WTC11 (cell line): ENCODE data around the gene RPL9. TPM values are rescaled to one million over a fixed set of nuclear protein-coding genes. Genes with fewer than 3 reads are reported as not detected.

ENCODE experiments used
- ATAC-seq: fragments of 200-7000 bp; cut with Tn5 transposase; 2 replicates; pipeline ENCODE4 v1.10.0; 2021; ENCODE audit warnings: mild to moderate bottlenecking, moderate library complexity
- Bru-seq: library from RNA; stranded (reverse); fragments of 400-500 nt; gene quantifications from one replicate; lab custom pipeline; 2021; lab: Mats Ljungman, UMichigan
- CTCF ChIA-PET: fragments of 300-600 bp; sonication (Branson Sonifier 250); formaldehyde crosslinking; loops from one replicate; lab custom pipeline; 2021; ENCODE audit warnings: antibody characterized with exemption; lab: Charles Lee
- POLR2A ChIA-PET: fragments of 350-600 bp; sonication (Branson Sonifier 250); formaldehyde crosslinking; loops from one replicate; lab custom pipeline; 2021; ENCODE audit warnings: antibody characterized with exemption; lab: Charles Lee
- DNase-seq: peaks from one replicate; pipeline ENCODE4 v3.0.0; 2021; ENCODE audit warnings: low spot score
- H3K27ac Mint-ChIP-seq: 2 replicates; pipeline ENCODE4 v1.8.0; 2021; ENCODE audit warnings: mixed read lengths
- H3K27me3 Mint-ChIP-seq: 2 replicates; pipeline ENCODE4 v1.8.0; 2021; ENCODE audit warnings: low read depth, mild to moderate bottlenecking, moderate library complexity, mixed read lengths
- H3K36me3 Mint-ChIP-seq: 2 replicates; pipeline ENCODE4 v1.8.0; 2021; ENCODE audit warnings: mixed read lengths
- H3K4me1 Mint-ChIP-seq: 2 replicates; pipeline ENCODE4 v1.8.0; 2022; ENCODE audit warnings: mixed read lengths
- H3K4me3 Mint-ChIP-seq: 2 replicates; pipeline ENCODE4 v1.8.0; 2021; ENCODE audit warnings: mild to moderate bottlenecking, moderate library complexity, mixed read lengths
- H3K9me3 Mint-ChIP-seq: 2 replicates; pipeline ENCODE4 v1.8.0; 2021; ENCODE audit warnings: mixed read lengths
- HMGA2 ChIP-seq: fragments of 250-450 bp; sonication (Bioruptor Pico); IDR thresholded peaks from 2 replicates; pipeline ENCODE4 v1.4.0; 2021; ENCODE audit warnings: mild to moderate bottlenecking, moderate library complexity
- MXD4 ChIP-seq: fragments of 250-450 bp; sonication (Bioruptor Pico); IDR thresholded peaks from 2 replicates; pipeline ENCODE4 v1.8.0; 2021; ENCODE audit warnings: mild to moderate bottlenecking, moderate library complexity, borderline replicate concordance
- NFATC4 ChIP-seq: fragments of 250-450 bp; sonication (Bioruptor Pico); IDR thresholded peaks from 2 replicates; pipeline ENCODE4 v1.9.0; 2021; ENCODE audit warnings: mild to moderate bottlenecking
- NFE2L1 ChIP-seq: sonication (generic); formaldehyde crosslinking; IDR thresholded peaks from 2 replicates; pipeline ENCODE4 v1.8.1; 2023; ENCODE audit warnings: missing genetic modification reagents
- NR1H2 ChIP-seq: sonication (generic); formaldehyde crosslinking; IDR thresholded peaks from 2 replicates; pipeline ENCODE4 v1.9.0; 2021; ENCODE audit warnings: mild to moderate bottlenecking, moderate library complexity, missing genetic modification reagents
- NR3C1 ChIP-seq: sonication (generic); formaldehyde crosslinking; conservative IDR thresholded peaks from 2 replicates; pipeline ENCODE4 v1.8.1; 2023; ENCODE audit warnings: low read depth, mild to moderate bottlenecking, missing genetic modification reagents
- ZNF219 ChIP-seq: sonication (generic); formaldehyde crosslinking; IDR thresholded peaks from 2 replicates; pipeline ENCODE4 v1.8.0; 2023; ENCODE audit warnings: missing genetic modification reagents, mild to moderate bottlenecking, borderline replicate concordance
- ZNF263 ChIP-seq: sonication (generic); formaldehyde crosslinking; IDR thresholded peaks from 2 replicates; pipeline ENCODE4 v1.8.1; 2022; ENCODE audit warnings: low read depth, mild to moderate bottlenecking, moderate library complexity, missing genetic modification reagents
- ZNF317 ChIP-seq: sonication (generic); formaldehyde crosslinking; IDR thresholded peaks from 2 replicates; pipeline ENCODE4 v1.8.1; 2023; ENCODE audit warnings: low read depth, mild to moderate bottlenecking, moderate library complexity, missing genetic modification reagents, borderline replicate concordance
- long read RNA-seq, 3 experiments: library from RNA in 1 of 3; library from capped mRNA in 1 of 3; library from polyadenylated mRNA in 1 of 3; unstranded in 2 of 3; stranded (forward) in 1 of 3; transcript quantifications; one replicate each; pipeline ENCODE4 v2.0.0, GENCODE V29; 2021
- total RNA-seq: library from RNA; stranded (reverse); gene quantifications from 3 replicates; pipeline ENCODE4 v1.2.3, GENCODE V29; 2021
- TF ChIP-seq, protein P1 (sequence below): sonication (generic); formaldehyde crosslinking; IDR thresholded peaks from 2 replicates; pipeline ENCODE4 v1.8.0; 2022; ENCODE audit warnings: mild to moderate bottlenecking, missing genetic modification reagents
- TF ChIP-seq, protein P2 (sequence below): fragments of 250-450 bp; sonication (Bioruptor Pico); IDR thresholded peaks from 2 replicates; pipeline ENCODE4 v1.8.0; 2021; ENCODE audit warnings: mild to moderate bottlenecking
- TF ChIP-seq, protein P3 (sequence below): sonication (generic); formaldehyde crosslinking; IDR thresholded peaks from 2 replicates; pipeline ENCODE4 v1.8.0; 2023; ENCODE audit warnings: missing genetic modification reagents
- TF ChIP-seq, protein P4 (sequence below): sonication (generic); formaldehyde crosslinking; IDR thresholded peaks from 2 replicates; pipeline ENCODE4 v1.8.0; 2022; ENCODE audit warnings: mild to moderate bottlenecking, missing genetic modification reagents
- TF ChIP-seq, protein P5 (sequence below): fragments of 250-450 bp; sonication (Bioruptor Pico); IDR thresholded peaks from 2 replicates; pipeline ENCODE4 v1.9.0; 2021; ENCODE audit warnings: mild to moderate bottlenecking, borderline replicate concordance
- TF ChIP-seq, protein P6 (sequence below): sonication (generic); formaldehyde crosslinking; IDR thresholded peaks from 2 replicates; pipeline ENCODE4 v1.8.1; 2022; ENCODE audit warnings: low read depth, mild to moderate bottlenecking, moderate library complexity, missing genetic modification reagents, borderline replicate concordance
- TF ChIP-seq, protein P7 (sequence below): fragments of 200-600 bp; IDR thresholded peaks from 2 replicates; pipeline ENCODE4 v1.8.0; 2022; ENCODE audit warnings: antibody characterized with exemption
- TF ChIP-seq, protein P8 (sequence below): sonication (generic); formaldehyde crosslinking; IDR thresholded peaks from 2 replicates; pipeline ENCODE4 v1.8.1; 2022; ENCODE audit warnings: mild to moderate bottlenecking, moderate library complexity, missing genetic modification reagents

The RPL9 gene
- total RNA-seq: 1,191 to 1,343 TPM (median 1,328 TPM) in 3 replicates
- Bru-seq, nascent RNA: percentile 100 among the genes with signal in this experiment
- long read RNA-seq, experiment 1, transcript RPL9-203 (7 exons, 1,127 nt): minor isoform, 128 of 393 reads
- long read RNA-seq, experiment 1, transcript RPL9-214 (8 exons, 2,354 nt): major isoform, 223 of 393 reads
- long read RNA-seq, experiment 1, partial matches to known transcripts: 15 of 393 reads
- long read RNA-seq, experiment 1, other reads (novel, unspliced or antisense): 20 of 393 reads
- long read RNA-seq, experiment 2, transcript RPL9-213 (4 exons, 973 nt): minor isoform, 10 of 292 reads
- long read RNA-seq, experiment 2, transcript RPL9-214 (8 exons, 2,354 nt): minor isoform, 16 of 292 reads
- long read RNA-seq, experiment 2, transcript RPL9-210 (3 exons, 619 nt): minor isoform, 14 of 292 reads
- long read RNA-seq, experiment 2, transcript RPL9-203 (7 exons, 1,127 nt): major isoform, 181 of 292 reads
- long read RNA-seq, experiment 2, partial matches to known transcripts: 29 of 292 reads
- long read RNA-seq, experiment 2, other reads (novel, unspliced or antisense): 42 of 292 reads
- long read RNA-seq, experiment 3, transcript RPL9-203 (7 exons, 1,127 nt): major isoform, 715 of 823 reads
- long read RNA-seq, experiment 3, transcript RPL9-214 (8 exons, 2,354 nt): minor isoform, 41 of 823 reads
- long read RNA-seq, experiment 3, partial matches to known transcripts: 7 of 823 reads
- long read RNA-seq, experiment 3, other reads (novel, unspliced or antisense): 57 of 823 reads

DNA sequence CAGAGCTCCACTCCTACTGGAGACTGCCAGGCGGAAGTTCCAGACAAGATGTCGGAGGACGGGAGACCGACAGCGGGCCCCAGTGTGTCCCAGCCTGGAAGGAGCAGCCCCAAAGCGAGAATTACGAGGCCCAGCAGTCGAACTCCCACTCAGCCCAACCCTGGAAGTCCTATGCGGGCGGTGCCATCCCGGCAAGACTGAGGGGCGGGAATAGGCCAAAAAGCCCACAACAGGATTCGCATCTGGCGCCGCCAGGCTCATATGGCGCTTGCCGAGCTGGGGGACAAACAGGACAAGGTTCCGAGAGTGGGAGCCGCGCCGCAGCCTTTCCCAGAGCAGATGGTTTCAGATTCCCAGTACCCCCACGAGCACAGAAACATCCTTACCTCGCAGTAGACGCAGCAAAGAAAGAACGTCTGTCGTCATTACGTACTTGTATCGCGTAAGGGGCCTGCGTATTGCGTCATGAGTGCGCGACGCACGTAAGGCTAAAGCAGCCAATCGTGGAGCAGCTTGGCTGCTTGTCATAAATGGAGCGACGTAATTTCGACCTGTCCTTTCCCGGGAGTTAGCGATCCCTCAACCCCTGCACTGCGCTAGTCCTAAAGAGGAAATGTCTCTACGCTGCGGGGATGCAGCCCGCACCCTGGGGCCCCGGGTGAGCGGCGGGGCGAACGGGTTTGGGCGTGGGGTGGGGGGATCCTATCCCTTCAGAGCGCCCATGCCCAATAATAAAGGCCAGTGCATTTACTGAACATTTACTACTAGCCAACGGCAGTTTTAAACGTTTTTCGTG, at the start of gene RPL9, which contains the start of gene LIAS:
Gene RPL9 (minus strand): TSS at position 418 of the 796 bp plus-strand sequence. CDS start 483 bp downstream, outside the sequence.
Gene LIAS (plus strand): TSS at position 552 of the 796 bp plus-strand sequence. CDS start 62 bp downstream, at position 614.
- no peaks in the 10 kb centered on the region; the same call in 1 of the 2 replicates for H3K27me3 Mint-ChIP-seq
- POLR2A ChIA-PET: interaction anchor here (0.6 to 2.8 kb wide), 10 partner anchors 8 to 205 kb away, joined by 3 to 12 read pairs (median 4); partner anchors contain the start of genes RFC1, SMIM14 and UGDH
- peaks cover 25% of the 10 kb centered on the region for H3K4me1 Mint-ChIP-seq
- DNase-seq: peak; percentile 94
- no peaks in the 10 kb centered on the region for H3K9me3 Mint-ChIP-seq
- ATAC-seq: peak; percentile 94
- CTCF ChIA-PET: interaction anchor here (1.1 to 2.3 kb wide), 2 partner anchors 11 to 520 kb away, joined by 3 to 17 read pairs; no protein-coding TSS in a partner anchor
- H3K4me3 Mint-ChIP-seq: peak within 1 kb of the TSS; percentile 99
- peak within 1 kb of the TSS; percentile 99 for H3K27ac Mint-ChIP-seq
- H3K36me3 Mint-ChIP-seq: peaks cover 64% of the 10 kb centered on the region
- TF ChIP-seq ZNF263 (CRISPR knock-in tag): no peak
- TF ChIP-seq NFATC4 (CRISPR knock-in tag): no peak
- no peak for TF ChIP-seq ZNF219 (CRISPR knock-in tag)
- TF ChIP-seq, protein P1, sequence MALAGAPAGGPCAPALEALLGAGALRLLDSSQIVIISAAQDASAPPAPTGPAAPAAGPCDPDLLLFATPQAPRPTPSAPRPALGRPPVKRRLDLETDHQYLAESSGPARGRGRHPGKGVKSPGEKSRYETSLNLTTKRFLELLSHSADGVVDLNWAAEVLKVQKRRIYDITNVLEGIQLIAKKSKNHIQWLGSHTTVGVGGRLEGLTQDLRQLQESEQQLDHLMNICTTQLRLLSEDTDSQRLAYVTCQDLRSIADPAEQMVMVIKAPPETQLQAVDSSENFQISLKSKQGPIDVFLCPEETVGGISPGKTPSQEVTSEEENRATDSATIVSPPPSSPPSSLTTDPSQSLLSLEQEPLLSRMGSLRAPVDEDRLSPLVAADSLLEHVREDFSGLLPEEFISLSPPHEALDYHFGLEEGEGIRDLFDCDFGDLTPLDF (CRISPR knock-in tag): no peak; the same call in 1 of the 2 replicates
- 0 out of 2 replicates have a peak, but pooled peaks have one; percentile 53 for TF ChIP-seq NFE2L1
- no peak for TF ChIP-seq NR3C1 (CRISPR knock-in tag)
- TF ChIP-seq, protein P2, sequence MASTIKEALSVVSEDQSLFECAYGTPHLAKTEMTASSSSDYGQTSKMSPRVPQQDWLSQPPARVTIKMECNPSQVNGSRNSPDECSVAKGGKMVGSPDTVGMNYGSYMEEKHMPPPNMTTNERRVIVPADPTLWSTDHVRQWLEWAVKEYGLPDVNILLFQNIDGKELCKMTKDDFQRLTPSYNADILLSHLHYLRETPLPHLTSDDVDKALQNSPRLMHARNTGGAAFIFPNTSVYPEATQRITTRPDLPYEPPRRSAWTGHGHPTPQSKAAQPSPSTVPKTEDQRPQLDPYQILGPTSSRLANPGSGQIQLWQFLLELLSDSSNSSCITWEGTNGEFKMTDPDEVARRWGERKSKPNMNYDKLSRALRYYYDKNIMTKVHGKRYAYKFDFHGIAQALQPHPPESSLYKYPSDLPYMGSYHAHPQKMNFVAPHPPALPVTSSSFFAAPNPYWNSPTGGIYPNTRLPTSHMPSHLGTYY (CRISPR knock-in tag): no peak
- TF ChIP-seq ZNF317: no peak
- TF ChIP-seq, protein P3, sequence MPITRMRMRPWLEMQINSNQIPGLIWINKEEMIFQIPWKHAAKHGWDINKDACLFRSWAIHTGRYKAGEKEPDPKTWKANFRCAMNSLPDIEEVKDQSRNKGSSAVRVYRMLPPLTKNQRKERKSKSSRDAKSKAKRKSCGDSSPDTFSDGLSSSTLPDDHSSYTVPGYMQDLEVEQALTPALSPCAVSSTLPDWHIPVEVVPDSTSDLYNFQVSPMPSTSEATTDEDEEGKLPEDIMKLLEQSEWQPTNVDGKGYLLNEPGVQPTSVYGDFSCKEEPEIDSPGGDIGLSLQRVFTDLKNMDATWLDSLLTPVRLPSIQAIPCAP: no peak
- TF ChIP-seq, protein P4, sequence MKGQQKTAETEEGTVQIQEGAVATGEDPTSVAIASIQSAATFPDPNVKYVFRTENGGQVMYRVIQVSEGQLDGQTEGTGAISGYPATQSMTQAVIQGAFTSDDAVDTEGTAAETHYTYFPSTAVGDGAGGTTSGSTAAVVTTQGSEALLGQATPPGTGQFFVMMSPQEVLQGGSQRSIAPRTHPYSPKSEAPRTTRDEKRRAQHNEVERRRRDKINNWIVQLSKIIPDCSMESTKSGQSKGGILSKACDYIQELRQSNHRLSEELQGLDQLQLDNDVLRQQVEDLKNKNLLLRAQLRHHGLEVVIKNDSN: peak; percentile 24; the same call in 1 of the 2 replicates
- no peak for TF ChIP-seq HMGA2 (CRISPR knock-in tag)
- TF ChIP-seq NR1H2 (CRISPR knock-in tag): no peak
- no peak for TF ChIP-seq MXD4
- TF ChIP-seq, protein P5, sequence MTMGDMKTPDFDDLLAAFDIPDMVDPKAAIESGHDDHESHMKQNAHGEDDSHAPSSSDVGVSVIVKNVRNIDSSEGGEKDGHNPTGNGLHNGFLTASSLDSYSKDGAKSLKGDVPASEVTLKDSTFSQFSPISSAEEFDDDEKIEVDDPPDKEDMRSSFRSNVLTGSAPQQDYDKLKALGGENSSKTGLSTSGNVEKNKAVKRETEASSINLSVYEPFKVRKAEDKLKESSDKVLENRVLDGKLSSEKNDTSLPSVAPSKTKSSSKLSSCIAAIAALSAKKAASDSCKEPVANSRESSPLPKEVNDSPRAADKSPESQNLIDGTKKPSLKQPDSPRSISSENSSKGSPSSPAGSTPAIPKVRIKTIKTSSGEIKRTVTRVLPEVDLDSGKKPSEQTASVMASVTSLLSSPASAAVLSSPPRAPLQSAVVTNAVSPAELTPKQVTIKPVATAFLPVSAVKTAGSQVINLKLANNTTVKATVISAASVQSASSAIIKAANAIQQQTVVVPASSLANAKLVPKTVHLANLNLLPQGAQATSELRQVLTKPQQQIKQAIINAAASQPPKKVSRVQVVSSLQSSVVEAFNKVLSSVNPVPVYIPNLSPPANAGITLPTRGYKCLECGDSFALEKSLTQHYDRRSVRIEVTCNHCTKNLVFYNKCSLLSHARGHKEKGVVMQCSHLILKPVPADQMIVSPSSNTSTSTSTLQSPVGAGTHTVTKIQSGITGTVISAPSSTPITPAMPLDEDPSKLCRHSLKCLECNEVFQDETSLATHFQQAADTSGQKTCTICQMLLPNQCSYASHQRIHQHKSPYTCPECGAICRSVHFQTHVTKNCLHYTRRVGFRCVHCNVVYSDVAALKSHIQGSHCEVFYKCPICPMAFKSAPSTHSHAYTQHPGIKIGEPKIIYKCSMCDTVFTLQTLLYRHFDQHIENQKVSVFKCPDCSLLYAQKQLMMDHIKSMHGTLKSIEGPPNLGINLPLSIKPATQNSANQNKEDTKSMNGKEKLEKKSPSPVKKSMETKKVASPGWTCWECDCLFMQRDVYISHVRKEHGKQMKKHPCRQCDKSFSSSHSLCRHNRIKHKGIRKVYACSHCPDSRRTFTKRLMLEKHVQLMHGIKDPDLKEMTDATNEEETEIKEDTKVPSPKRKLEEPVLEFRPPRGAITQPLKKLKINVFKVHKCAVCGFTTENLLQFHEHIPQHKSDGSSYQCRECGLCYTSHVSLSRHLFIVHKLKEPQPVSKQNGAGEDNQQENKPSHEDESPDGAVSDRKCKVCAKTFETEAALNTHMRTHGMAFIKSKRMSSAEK (CRISPR knock-in tag): 0 out of 2 replicates have a peak, but pooled peaks have one; percentile 36
- TF ChIP-seq, protein P6, sequence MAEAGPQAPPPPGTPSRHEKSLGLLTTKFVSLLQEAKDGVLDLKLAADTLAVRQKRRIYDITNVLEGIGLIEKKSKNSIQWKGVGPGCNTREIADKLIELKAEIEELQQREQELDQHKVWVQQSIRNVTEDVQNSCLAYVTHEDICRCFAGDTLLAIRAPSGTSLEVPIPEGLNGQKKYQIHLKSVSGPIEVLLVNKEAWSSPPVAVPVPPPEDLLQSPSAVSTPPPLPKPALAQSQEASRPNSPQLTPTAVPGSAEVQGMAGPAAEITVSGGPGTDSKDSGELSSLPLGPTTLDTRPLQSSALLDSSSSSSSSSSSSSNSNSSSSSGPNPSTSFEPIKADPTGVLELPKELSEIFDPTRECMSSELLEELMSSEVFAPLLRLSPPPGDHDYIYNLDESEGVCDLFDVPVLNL (CRISPR knock-in tag): no peak
- TF ChIP-seq, protein P7, sequence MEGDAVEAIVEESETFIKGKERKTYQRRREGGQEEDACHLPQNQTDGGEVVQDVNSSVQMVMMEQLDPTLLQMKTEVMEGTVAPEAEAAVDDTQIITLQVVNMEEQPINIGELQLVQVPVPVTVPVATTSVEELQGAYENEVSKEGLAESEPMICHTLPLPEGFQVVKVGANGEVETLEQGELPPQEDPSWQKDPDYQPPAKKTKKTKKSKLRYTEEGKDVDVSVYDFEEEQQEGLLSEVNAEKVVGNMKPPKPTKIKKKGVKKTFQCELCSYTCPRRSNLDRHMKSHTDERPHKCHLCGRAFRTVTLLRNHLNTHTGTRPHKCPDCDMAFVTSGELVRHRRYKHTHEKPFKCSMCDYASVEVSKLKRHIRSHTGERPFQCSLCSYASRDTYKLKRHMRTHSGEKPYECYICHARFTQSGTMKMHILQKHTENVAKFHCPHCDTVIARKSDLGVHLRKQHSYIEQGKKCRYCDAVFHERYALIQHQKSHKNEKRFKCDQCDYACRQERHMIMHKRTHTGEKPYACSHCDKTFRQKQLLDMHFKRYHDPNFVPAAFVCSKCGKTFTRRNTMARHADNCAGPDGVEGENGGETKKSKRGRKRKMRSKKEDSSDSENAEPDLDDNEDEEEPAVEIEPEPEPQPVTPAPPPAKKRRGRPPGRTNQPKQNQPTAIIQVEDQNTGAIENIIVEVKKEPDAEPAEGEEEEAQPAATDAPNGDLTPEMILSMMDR: no peak
- TF ChIP-seq, protein P8, sequence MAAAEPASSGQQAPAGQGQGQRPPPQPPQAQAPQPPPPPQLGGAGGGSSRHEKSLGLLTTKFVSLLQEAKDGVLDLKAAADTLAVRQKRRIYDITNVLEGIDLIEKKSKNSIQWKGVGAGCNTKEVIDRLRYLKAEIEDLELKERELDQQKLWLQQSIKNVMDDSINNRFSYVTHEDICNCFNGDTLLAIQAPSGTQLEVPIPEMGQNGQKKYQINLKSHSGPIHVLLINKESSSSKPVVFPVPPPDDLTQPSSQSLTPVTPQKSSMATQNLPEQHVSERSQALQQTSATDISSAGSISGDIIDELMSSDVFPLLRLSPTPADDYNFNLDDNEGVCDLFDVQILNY (CRISPR knock-in tag): 0 out of 2 replicates have a peak, but pooled peaks have one; percentile 18
